HAP-1 (cell line): ENCODE results near the gene FGF7.
"Not testable (repeated sequence)": the region's sequence is repeated elsewhere in the genome, so short reads cannot be mapped to it uniquely, and the experiment has no call there.

Experiments
- DNase-seq, 2 experiments: peaks; one replicate each; pipeline ENCODE4 v3.0.0-alpha.2; 2016 to 2020; ENCODE audit warnings: low spot score in 2 of 2
- H3K27me3 ChIP-seq: fragments of 250-450 bp; sonication (Bioruptor Pico); 2 replicates; pipeline ENCODE4 v1.5.1; 2020; ENCODE audit warnings: low read depth, mild to moderate bottlenecking, moderate library complexity
- H3K36me3 ChIP-seq: fragments of 250-450 bp; sonication (Bioruptor Pico); replicated peaks from 2 replicates; pipeline ENCODE4 v1.5.1; 2020; ENCODE audit warnings: mild to moderate bottlenecking
- H3K4me1 ChIP-seq: fragments of 250-450 bp; sonication (Bioruptor Pico); 2 replicates; pipeline ENCODE4 v1.5.1; 2020; ENCODE audit warnings: mild to moderate bottlenecking
- H3K4me3 ChIP-seq: fragments of 250-450 bp; sonication (Bioruptor Pico); 2 replicates; pipeline ENCODE4 v1.5.1; 2020; ENCODE audit warnings: mild to moderate bottlenecking, moderate library complexity
- H3K9me3 ChIP-seq: fragments of 250-450 bp; sonication (Bioruptor Pico); 2 replicates; pipeline ENCODE4 v1.5.1; 2020; ENCODE audit warnings: mild to moderate bottlenecking, moderate library complexity
- in situ Hi-C: fragments of 300-500 bp; cut with MboI; formaldehyde crosslinking; loops from 3 replicates; pipeline ENCODE4 v1.14.3; 2020; ENCODE audit warnings: low sequenced_read_pairs, inconsistent platforms, mixed read lengths

The FGF7 gene

GRCh38 chr15:49456166-49456565, 33.1 kb downstream of the FGF7 start:
- Histone ChIP-seq H3K4me1 (no peaks in the 10 kb centered on the region), H3K9me3 (no peaks in the 10 kb centered on the region), H3K4me3 (no peak overlapping the region), H3K27me3 (no peaks in the 10 kb centered on the region), H3K36me3 (no peaks in the 10 kb centered on the region)
- no peak for DNase-seq
- in situ Hi-C loops: no loop called here

DNA sequence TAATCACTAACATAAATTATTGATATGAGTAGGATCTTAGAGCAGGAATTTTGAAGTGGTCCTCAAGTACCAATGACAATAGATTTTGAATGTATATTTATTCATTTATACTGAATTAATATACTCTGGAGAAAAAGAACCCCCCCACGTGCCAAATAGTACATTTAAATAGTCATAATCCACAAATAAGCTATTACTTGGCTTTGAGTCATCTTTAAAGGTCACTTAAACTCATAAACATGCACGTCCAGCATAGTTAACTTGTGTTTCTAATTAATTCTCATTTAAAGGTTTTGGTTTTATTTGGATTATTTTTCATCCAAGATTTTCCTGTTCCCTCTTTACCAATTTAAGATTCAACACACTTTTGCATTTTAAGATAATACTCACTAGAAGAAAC, 35.1 kb downstream of the FGF7 start:
- in situ Hi-C loops: no loop called here
- no peak for DNase-seq
- Histone ChIP-seq H3K36me3 (no peaks in the 10 kb centered on the region), H3K4me3 (no peak overlapping the region), H3K4me1 (no peaks in the 10 kb centered on the region), H3K27me3 (no peaks in the 10 kb centered on the region), H3K9me3 (no peaks in the 10 kb centered on the region)

GRCh38 chr15:49460411-49460941, 37.4 kb downstream of the FGF7 start:
- H3K4me1 ChIP-seq: no peaks in the 10 kb centered on the region
- H3K4me3 ChIP-seq: no peak overlapping the region
- in situ Hi-C loops: no loop called here
- DNase-seq: no peak
- no peaks in the 10 kb centered on the region for H3K9me3 ChIP-seq
- H3K27me3 ChIP-seq: no peaks in the 10 kb centered on the region
- no peaks in the 10 kb centered on the region for H3K36me3 ChIP-seq

- no peaks in the 10 kb centered on the region for H3K9me3 ChIP-seq
- DNase-seq: no peak
- H3K36me3 ChIP-seq: no peaks in the 10 kb centered on the region
- H3K4me3 ChIP-seq: no peak overlapping the region
- in situ Hi-C loops: no loop called here
- no peaks in the 10 kb centered on the region for H3K27me3 ChIP-seq
- no peaks in the 10 kb centered on the region for H3K4me1 ChIP-seq
Observed at GRCh38 chr15:49462232-49462844, 39.3 kb downstream of the FGF7 start.

DNA sequence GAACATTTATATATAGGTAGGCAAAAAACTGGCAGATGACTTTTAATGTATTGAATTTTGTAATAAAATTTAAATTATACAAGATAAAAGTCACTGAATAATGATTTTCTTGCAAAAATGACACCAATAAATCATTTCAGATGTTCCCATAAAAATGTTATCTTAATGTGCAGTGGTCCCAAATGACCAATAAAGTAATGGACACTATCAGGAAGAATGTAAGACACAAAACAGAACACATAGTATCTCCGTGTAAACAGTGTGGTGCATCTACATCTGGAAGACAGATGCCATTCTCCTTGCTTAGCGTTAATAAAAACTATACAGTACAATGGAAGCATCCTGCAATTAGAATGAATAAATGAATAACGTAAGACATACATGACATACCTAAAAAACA, 41.5 kb downstream of the FGF7 start:
- H3K4me3 ChIP-seq: no peak overlapping the region
- no peaks in the 10 kb centered on the region for H3K9me3 ChIP-seq
- H3K36me3 ChIP-seq: no peaks in the 10 kb centered on the region
- no peaks in the 10 kb centered on the region for H3K4me1 ChIP-seq
- DNase-seq: no peak
- H3K27me3 ChIP-seq: no peaks in the 10 kb centered on the region
- in situ Hi-C loops: no loop called here

GRCh38 chr15:49466119-49466518, 43.1 kb downstream of the FGF7 start:
- no peak for DNase-seq
- Histone ChIP-seq H3K27me3 (no peaks in the 10 kb centered on the region), H3K4me1 (no peaks in the 10 kb centered on the region), H3K4me3 (no peak overlapping the region), H3K9me3 (no peaks in the 10 kb centered on the region), H3K36me3 (no peaks in the 10 kb centered on the region)
- in situ Hi-C loops: no loop called here

DNA sequence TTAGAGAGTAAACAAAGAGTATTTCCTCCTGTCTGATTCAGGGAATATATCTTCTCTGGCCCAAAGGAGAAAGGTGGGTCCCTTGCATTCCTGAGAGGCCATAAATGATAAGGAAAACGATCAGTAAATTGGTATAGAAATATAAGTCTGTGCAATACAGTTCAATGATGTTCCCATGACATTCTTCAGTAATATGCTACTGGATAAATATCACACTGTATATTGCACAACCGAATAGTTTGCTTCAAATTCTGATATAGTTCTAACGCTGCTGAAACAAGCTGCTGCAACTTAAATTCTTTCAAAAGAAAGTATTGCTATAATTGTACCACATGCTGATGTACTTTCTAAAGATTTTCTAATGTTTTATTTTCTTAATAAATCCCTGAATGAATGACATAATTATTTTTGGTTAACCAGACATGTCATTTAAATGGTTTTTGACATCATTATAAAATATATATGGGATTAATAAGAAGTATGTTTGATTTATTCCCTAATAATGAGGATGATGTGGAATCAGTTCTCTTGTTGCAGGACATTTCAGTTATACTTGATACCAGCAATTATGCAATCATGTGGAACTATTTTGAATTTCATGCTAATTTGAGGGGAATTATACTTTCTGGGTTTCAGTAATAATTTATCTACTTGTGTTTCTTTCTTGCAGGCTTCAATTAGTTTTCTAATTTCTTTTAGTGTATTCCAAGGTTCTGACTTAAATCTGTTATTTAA, 44.9 kb downstream of the FGF7 start:
- no peaks in the 10 kb centered on the region for H3K9me3 ChIP-seq
- no peaks in the 10 kb centered on the region for H3K36me3 ChIP-seq
- no peaks in the 10 kb centered on the region for H3K27me3 ChIP-seq
- in situ Hi-C loops: no loop called here
- DNase-seq: no peak
- no peak overlapping the region for H3K4me3 ChIP-seq
- H3K4me1 ChIP-seq: no peaks in the 10 kb centered on the region

- Histone ChIP-seq H3K4me3 (no peak overlapping the region), H3K4me1 (no peaks in the 10 kb centered on the region), H3K27me3 (no peaks in the 10 kb centered on the region), H3K9me3 (no peaks in the 10 kb centered on the region), H3K36me3 (no peaks in the 10 kb centered on the region)
- in situ Hi-C loops: no loop called here
- DNase-seq: no peak
Observed at GRCh38 chr15:49468481-49468839, 45.4 kb downstream of the FGF7 start.

- H3K4me3 ChIP-seq, H3K9me3 ChIP-seq, H3K36me3 ChIP-seq, in situ Hi-C loops, H3K4me1 ChIP-seq, H3K27me3 ChIP-seq: not testable (repeated sequence)
- DNase-seq: peak in 1 of 2 experiments; percentile 50
Observed at GRCh38 chr15:49471248-49471647, 48.2 kb downstream of the FGF7 start.

DNA sequence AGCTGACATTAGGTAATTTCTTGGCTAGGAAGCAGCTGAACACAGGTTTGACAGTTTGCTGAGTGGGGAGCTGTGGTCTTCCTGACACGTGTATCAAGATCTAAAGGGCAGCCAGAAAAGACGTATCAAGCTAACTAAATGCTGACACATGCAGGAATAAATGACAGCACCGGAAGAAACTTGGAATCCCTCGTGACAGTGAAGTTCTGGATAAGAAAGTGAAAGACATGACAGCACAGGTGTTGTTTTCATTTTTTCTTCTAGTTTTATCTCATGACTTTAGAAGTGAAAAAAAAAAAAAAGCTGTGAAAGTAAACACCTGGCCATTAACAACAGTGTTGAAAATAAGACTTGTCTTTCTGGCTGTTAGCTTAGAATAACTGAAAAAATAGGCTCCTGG, 48.7 kb downstream of the FGF7 start:
- in situ Hi-C loops: no loop called here
- H3K9me3 ChIP-seq: no peaks in the 10 kb centered on the region
- DNase-seq: no peak
- H3K27me3 ChIP-seq: no peaks in the 10 kb centered on the region
- H3K4me3 ChIP-seq: no peak overlapping the region
- H3K4me1 ChIP-seq: no peaks in the 10 kb centered on the region
- H3K36me3 ChIP-seq: no peaks in the 10 kb centered on the region

DNA sequence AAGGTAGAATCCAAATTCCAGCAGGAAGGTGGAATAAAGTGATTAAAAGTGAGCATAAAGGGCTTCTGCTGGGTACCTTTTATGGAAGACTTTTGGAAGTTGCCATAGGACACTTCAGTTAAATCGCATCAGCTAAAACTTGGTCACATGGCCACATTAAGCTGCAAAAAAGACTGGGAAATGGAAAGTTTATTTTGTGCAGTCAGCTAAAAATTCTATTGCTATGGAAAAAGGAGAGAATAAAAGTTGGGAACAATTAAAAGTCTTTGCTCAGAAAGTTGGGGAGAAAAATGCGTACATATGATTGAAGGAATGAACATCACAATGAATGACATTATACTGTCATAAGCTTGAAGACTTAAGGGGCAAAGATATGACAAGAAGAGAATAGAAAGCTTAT, 49.3 kb downstream of the FGF7 start:
- Histone ChIP-seq H3K9me3 (no peaks in the 10 kb centered on the region), H3K27me3 (no peaks in the 10 kb centered on the region), H3K4me3 (no peak overlapping the region), H3K4me1 (peaks cover under 1% of the 10 kb centered on the region; the same call in 1 of the 2 replicates), H3K36me3 (no peaks in the 10 kb centered on the region)
- in situ Hi-C loops: no loop called here
- DNase-seq: no peak

DNA sequence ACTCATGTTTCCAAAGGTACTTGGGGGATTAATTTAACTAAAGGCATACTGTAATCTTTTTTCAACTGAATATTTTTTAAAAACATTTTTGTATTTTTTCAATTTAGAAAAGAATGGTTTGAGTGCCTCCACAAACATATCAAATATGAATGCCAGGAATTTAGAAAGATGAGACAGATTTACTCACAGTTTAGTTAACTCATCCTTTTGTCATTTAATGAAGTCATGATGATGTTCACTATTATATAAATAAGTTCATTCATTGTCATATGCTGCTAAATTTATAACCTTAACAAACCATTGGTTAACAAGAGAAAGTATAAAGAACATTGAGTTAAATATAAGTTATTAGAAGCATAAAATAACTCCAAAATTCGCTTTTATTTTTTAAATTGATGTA, 50.0 kb downstream of the FGF7 start:
- H3K27me3 ChIP-seq: no peaks in the 10 kb centered on the region
- no peak overlapping the region for H3K4me3 ChIP-seq
- no peaks in the 10 kb centered on the region for H3K9me3 ChIP-seq
- peaks cover 6% of the 10 kb centered on the region for H3K4me1 ChIP-seq
- H3K36me3 ChIP-seq: no peaks in the 10 kb centered on the region
- DNase-seq: no peak
- in situ Hi-C loops: no loop called here

DNA sequence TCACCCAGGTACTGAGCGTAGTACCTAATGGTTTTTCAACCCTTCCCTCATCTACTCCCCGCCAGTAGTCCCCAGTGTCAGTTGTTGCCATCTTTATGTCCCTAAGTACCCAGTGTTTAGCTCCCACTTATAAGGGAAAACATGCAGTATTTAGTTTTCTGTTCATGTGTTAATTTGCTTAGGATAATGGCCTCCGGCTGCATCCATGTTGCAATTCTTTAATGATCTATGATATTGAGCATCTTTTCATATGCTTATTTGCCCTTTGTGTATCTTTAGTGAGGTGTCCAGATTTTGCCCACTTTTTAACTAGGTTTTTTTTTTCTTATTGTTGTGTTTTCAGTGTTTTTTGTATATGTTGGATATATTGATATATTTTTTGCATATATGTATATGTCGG, 55.0 kb downstream of the FGF7 start:
- H3K36me3 ChIP-seq, in situ Hi-C loops, H3K27me3 ChIP-seq, H3K9me3 ChIP-seq, H3K4me1 ChIP-seq, H3K4me3 ChIP-seq: not testable (repeated sequence)
- DNase-seq: peak; percentile 63 to 80

DNA sequence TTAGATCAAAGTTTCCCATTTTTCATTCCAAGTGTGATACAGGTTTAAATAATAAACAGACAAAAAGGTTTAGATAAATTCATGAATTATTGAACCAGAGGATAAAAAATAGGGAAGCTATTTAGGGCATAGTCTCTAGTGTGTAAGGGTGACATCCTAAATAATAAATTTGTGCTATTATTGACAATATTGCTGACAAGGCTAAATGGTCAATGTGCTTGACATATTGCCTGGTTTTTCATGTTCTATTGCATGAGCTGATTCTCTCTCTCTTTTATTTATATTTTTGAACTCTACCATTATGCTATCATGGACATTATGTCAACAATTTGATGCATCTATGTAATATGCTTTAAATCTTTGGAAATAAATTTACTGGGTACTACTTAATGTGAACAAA, 55.9 kb downstream of the FGF7 start:
- H3K4me3 ChIP-seq, H3K4me1 ChIP-seq, H3K36me3 ChIP-seq, DNase-seq, H3K9me3 ChIP-seq, H3K27me3 ChIP-seq, in situ Hi-C loops: not testable (repeated sequence)

DNA sequence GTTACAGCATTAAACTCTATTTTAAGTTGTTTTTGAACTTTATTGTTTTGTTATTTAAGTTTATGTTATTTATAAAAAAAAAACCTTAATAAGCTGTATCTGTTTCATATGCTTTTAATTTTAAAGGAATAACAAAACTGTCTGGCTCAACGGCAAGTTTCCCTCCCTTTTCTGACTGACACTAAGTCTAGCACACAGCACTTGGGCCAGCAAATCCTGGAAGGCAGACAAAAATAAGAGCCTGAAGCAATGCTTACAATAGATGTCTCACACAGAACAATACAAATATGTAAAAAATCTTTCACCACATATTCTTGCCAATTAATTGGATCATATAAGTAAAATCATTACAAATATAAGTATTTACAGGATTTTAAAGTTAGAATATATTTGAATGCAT, 62.4 kb downstream of the FGF7 start:
- H3K9me3 ChIP-seq, DNase-seq, H3K36me3 ChIP-seq, H3K27me3 ChIP-seq, H3K4me1 ChIP-seq, H3K4me3 ChIP-seq, in situ Hi-C loops: not testable (repeated sequence)
